Activated CD4-positive, alpha-beta T cell treated with anti-CD3 and anti-CD28 coated beads, Interleukin-2, amount 10 ng/mL, durations not matched to agents 7 days and 5 days (primary cell): Measurements from ENCODE around the gene CDC42. TPM values are rescaled to one million over a fixed set of nuclear protein-coding genes. Genes with fewer than 3 reads are reported as not detected.

Source experiments
- CTCF ChIA-PET: fragments of 350-600 bp; sonication (Branson Sonifier 250); formaldehyde crosslinking; loops from one replicate; lab custom pipeline; 2021; ENCODE audit warnings: antibody characterized with exemption; lab: Charles Lee
- POLR2A ChIA-PET: fragments of 350-600 bp; sonication (Branson Sonifier 250); formaldehyde crosslinking; loops from one replicate; lab custom pipeline; 2021; ENCODE audit warnings: antibody characterized with exemption; lab: Charles Lee
- DNase-seq: peaks from one replicate; pipeline ENCODE4 v3.0.0-alpha.2; 2020
- H3K27ac Mint-ChIP-seq: one replicate; pipeline ENCODE4 v1.8.0; 2021; ENCODE audit warnings: mild to moderate bottlenecking, moderate library complexity, mixed read lengths
- H3K27me3 Mint-ChIP-seq: one replicate; pipeline ENCODE4 v1.8.0; 2021; ENCODE audit warnings: mixed read lengths
- H3K36me3 Mint-ChIP-seq: one replicate; pipeline ENCODE4 v1.8.0; 2021; ENCODE audit warnings: low read depth, mixed read lengths
- H3K4me1 Mint-ChIP-seq: one replicate; pipeline ENCODE4 v1.8.0; 2021; ENCODE audit warnings: mixed read lengths
- H3K4me3 Mint-ChIP-seq: one replicate; pipeline ENCODE4 v1.8.0; 2021; ENCODE audit warnings: mild to moderate bottlenecking, moderate library complexity, mixed read lengths
- H3K9me3 Mint-ChIP-seq: one replicate; pipeline ENCODE4 v1.8.0; 2021; ENCODE audit warnings: mixed read lengths
- total RNA-seq, 2 experiments: library from RNA; stranded (reverse); gene quantifications; one replicate each; pipeline ENCODE4 v1.2.3, GENCODE V29; 2021

The CDC42 gene
- total RNA-seq, 2 experiments from 2014 or later, result 378 to 413 TPM

DNA sequence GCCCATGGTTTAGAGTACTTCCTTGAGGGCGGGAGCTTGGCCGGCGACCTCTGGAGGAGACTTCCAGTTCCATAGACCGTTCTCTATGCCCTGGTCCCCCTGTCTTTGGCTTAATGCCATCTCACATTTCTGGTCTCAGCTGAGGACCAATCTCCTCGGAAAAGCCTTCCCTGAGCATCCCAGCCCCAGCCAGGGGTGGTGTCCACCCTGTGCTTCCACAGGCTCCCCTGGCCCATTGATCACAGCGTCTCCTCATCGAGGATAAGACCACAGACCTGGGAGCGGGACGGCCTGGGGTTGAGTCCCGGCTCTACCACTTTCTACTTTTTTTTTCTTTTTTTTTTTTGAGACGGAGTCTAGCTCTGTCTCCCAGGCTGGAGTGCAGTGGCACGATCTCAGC is 75.9 kb downstream of the CDC42 start:
- Mint-ChIP-seq H3K9me3 (no peaks in the 10 kb centered on the region), H3K4me3 (no peak overlapping the region), H3K36me3 (no peaks in the 10 kb centered on the region), H3K27me3 (no peaks in the 10 kb centered on the region), H3K4me1 (no peaks in the 10 kb centered on the region), H3K27ac (no peak overlapping the region)
- no peak for DNase-seq
- POLR2A ChIA-PET, result no interaction called here
- CTCF ChIA-PET, result no interaction called here

DNA sequence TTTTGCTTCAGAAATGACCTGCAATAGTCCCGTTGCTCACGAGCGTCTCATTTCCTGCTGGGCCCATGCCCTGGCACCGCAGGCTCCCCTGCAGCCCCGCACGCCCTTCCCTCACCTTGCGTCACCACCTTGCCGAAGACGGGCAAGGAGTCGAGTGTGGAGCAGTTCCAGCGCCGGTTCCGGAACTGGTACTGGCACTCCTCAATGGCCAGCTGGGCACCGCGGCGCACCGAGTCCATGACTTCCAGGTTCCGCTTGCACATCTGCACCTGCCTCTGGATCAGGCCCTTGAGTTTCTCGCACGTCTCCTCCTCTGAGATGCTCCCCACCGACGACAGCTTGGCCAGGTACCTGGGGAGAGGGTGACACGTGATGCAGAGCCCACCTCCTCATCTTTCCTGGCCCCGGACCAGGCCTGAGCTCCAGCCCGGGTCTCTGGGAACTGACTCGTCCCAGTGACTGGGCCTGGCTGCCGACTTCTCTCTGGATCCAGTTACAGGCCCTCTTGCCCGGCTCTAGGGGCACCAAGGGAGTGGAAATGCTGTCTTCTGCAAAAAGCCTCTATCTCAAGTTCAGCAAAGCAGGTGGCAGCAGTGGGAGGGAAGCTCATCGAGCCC is 77.1 kb downstream of the CDC42 start:
- ChIA-PET POLR2A (no interaction called here), CTCF (no interaction called here)

DNA sequence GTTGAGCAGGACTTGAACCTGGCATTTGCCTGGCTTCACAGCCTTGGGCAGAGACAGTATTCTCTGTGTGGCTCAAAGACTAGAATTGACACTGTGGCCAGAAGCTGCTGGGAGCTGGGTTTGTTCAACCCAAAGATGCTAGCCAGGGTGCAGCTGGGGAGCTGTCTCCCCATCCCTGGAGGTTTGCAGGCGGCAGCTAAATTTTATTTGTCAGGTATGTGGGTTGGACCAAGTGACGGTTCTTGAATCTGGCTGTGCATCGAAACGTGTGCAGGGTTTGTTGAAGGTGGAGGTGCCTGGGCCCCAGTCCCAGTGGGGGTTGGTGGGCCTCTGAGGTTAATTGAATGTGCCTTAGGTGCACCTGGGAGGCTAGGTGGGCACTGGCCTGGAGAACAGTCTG is 78.6 kb downstream of the CDC42 start:
- Mint-ChIP-seq H3K27ac (no peak overlapping the region), H3K4me3 (no peak overlapping the region), H3K27me3 (no peaks in the 10 kb centered on the region), H3K9me3 (no peaks in the 10 kb centered on the region), H3K36me3 (no peaks in the 10 kb centered on the region), H3K4me1 (no peaks in the 10 kb centered on the region)
- POLR2A ChIA-PET, result no interaction called here
- CTCF ChIA-PET, result interaction anchor here (0.6 to 1.6 kb wide), 2 partner anchors 285 to 558 kb away, joined by 3 to 4 read pairs; no protein-coding TSS in a partner anchor
- DNase-seq, result no peak

More for the DNA sequence above, 77.1 kb downstream of the CDC42 start:
- H3K4me3 Mint-ChIP-seq, result no peak overlapping the region
- H3K27me3 Mint-ChIP-seq, result no peaks in the 10 kb centered on the region
- no peak for DNase-seq
- H3K27ac Mint-ChIP-seq, result no peak overlapping the region
- no peaks in the 10 kb centered on the region for H3K4me1 Mint-ChIP-seq
- no peaks in the 10 kb centered on the region for H3K36me3 Mint-ChIP-seq
- H3K9me3 Mint-ChIP-seq, result no peaks in the 10 kb centered on the region

DNA sequence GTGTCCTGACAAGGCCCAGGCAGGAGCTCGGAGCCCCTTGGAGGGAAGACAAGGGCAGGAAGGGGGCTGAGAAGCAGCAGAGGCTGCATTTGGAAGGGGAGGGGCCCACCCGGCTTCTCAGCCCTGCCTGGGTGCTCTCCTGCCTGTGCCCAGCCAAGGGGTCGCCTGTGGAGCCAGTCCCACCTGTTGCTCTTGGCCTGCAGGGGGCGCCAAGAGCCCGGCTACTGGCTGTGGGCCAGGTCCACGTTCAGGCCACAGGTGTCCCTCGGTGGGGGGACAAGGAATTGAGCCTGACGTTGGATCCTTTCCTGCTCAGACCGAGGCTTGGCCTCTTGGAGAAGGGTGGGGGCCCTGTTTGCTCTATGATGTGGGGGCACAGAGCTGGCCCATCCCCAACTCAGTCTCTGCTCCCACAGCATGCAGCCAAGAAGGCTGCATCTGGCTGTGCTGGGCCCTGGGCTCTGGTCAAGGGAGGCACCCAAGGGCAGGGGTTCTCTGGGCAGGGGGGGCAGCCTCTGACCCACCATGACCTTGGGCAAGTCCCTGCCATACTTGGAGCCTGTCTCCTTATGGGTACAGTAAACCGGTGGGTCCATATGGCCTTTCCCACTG is 79.5 kb downstream of the CDC42 start:
- peak; percentile 60 for DNase-seq
- no peak overlapping the region for H3K4me3 Mint-ChIP-seq
- no peak overlapping the region for H3K27ac Mint-ChIP-seq
- no peaks in the 10 kb centered on the region for H3K27me3 Mint-ChIP-seq
- no peaks in the 10 kb centered on the region for H3K9me3 Mint-ChIP-seq
- H3K36me3 Mint-ChIP-seq, result no peaks in the 10 kb centered on the region
- CTCF ChIA-PET, result interaction anchor here (1.6 kb wide), 1 partner anchor 285 kb away, joined by 4 read pairs; no protein-coding TSS in a partner anchor
- POLR2A ChIA-PET, result no interaction called here
- no peaks in the 10 kb centered on the region for H3K4me1 Mint-ChIP-seq

DNA sequence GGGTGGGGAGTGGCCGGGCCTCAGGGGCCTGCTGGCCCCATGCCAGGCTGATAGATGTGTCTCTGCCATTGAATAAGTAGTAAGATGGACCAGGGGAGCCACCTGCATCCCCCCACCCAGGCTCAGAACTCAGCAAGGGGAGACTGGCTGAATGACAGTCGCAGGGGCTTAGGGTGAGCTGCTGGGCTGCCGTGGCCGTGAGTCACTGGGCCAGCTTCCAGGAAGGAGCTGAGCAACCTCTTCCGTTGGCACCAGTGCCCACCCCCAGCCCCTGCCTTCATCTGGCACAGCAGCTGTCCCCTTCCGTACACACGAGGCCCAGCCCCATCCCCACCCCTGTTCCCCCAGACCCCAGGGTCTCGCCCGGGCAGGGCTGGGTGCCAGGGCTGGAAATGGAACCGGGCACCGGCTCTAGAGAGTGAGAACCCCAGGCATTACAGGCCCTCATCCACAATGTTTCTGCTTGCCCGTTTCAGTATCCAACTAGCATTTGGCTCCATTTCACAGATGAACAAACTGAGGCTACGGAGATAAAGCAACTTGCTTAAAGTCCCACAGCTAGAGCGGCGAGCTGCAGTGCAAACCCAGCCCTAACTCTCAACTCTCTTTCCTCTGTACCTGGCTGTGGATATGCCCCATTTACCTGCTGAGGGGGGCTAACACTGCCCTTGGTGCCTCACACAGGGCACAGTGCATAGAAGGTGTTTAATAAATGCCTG is 80.2 kb downstream of the CDC42 start:
- Mint-ChIP-seq H3K4me1 (no peaks in the 10 kb centered on the region), H3K27ac (no peak overlapping the region), H3K27me3 (no peaks in the 10 kb centered on the region), H3K36me3 (no peaks in the 10 kb centered on the region), H3K9me3 (no peaks in the 10 kb centered on the region), H3K4me3 (no peak overlapping the region)
- ChIA-PET POLR2A (no interaction called here), CTCF (no interaction called here)
- no peak for DNase-seq

DNA sequence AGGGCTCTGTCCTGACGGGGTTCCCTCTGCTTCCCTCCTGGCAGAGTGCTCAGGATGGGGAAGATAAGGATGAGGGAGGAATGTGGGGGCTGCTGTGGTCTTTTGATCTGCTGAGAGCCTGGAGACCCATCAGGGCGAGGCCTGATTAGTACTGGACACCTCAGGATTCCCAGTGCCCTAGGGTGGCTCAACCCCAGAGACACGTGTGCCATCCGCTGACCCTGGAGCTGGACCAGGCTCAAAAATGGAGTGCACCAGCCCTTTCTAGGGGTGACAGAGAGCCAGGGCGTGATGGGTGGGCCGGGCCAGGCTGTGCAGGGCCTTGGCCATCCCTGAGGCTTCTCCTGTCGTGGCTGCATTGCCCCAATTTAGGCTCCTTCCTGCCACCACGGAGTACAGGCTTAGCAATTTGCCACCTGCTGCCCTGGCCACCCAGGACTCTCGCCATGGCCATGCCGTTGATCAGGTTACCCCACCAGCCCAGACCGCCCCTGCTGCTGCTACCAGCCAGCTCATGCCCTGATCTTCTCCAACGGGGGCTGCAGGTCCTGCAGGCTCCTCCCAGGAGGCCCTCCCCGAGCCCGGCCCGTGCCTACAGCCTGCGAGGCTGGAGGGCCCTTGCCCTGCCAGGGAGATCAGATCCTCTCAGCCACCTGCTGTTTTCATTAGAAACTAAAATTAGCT is 80.9 kb downstream of the CDC42 start:
- POLR2A ChIA-PET, result no interaction called here
- CTCF ChIA-PET, result no interaction called here
- no peak for DNase-seq
- peaks cover 3% of the 10 kb centered on the region for H3K27me3 Mint-ChIP-seq
- H3K36me3 Mint-ChIP-seq, result no peaks in the 10 kb centered on the region
- H3K4me3 Mint-ChIP-seq, result no peak overlapping the region
- H3K4me1 Mint-ChIP-seq, result no peaks in the 10 kb centered on the region
- H3K9me3 Mint-ChIP-seq, result no peaks in the 10 kb centered on the region
- H3K27ac Mint-ChIP-seq, result no peak overlapping the region

DNA sequence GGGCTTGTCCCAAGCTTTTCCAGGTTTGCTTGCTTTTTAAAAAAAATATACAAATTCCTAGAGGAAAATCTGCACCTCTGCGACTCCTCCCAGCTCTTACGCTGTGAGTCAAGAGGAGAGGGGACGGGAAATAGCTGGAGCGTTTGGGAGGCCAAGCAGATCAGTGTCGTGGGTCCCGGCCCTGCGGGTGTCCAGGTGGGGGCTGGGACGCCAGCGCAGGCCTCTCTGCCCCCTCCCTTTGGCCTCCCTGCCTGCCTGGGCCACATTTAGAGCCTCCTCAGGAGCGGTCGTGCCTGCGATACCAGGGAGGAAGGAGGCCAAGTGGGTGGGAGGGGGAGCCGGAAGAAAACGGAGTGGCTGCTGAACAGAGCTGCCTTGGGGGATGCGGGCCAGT is 81.4 kb downstream of the CDC42 start:
- POLR2A ChIA-PET, result no interaction called here

DNA sequence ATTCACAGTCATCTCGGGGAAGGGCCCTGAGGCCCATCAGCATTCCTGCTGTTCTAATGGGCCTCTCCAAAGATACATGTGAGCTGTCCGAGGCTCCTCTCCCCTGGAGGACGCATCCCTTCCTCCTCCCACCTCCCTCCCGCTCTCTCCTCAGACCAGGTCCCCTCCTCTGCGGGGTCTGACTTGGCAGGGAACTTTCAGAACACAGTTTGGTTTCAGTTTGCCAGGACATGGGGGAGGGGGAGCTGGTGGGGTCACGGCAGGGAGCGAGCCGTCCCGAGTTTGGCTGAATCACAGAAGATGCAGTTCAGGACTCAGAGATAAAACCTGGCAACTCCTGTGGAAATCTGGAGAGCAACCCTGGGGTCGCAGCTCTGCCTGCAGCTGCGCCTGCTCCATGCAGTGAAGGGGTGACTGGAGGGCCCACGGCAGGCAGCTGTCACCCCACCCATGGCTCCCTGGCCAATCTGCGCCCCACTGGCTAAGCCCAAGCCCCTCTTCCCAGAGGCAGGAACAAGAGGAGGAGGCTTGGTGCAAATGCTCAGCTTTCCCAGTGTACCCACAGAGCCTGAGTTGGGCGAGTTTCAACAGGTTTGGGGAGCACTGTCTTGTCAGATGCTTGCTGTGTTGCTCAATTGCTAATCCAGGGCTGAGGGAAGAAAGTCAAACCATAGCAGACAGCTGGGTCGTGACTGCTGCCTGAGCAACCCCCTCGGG is 84.7 kb downstream of the CDC42 start:
- Mint-ChIP-seq H3K4me3 (no peak overlapping the region), H3K9me3 (no peaks in the 10 kb centered on the region), H3K4me1 (no peaks in the 10 kb centered on the region), H3K27ac (no peak overlapping the region), H3K36me3 (no peaks in the 10 kb centered on the region), H3K27me3 (peaks cover 24% of the 10 kb centered on the region)
- DNase-seq, result no peak
- ChIA-PET POLR2A (no interaction called here), CTCF (interaction anchor here (1.3 kb wide), 1 partner anchor 15 kb away, joined by 3 read pairs; no protein-coding TSS in a partner anchor)

More for the DNA sequence above, 81.4 kb downstream of the CDC42 start:
- CTCF ChIA-PET, result no interaction called here
- DNase-seq, result no peak
- no peak overlapping the region for H3K27ac Mint-ChIP-seq
- no peaks in the 10 kb centered on the region for H3K4me1 Mint-ChIP-seq
- H3K27me3 Mint-ChIP-seq, result peaks cover 4% of the 10 kb centered on the region
- H3K9me3 Mint-ChIP-seq, result no peaks in the 10 kb centered on the region
- no peaks in the 10 kb centered on the region for H3K36me3 Mint-ChIP-seq
- H3K4me3 Mint-ChIP-seq, result no peak overlapping the region

DNA sequence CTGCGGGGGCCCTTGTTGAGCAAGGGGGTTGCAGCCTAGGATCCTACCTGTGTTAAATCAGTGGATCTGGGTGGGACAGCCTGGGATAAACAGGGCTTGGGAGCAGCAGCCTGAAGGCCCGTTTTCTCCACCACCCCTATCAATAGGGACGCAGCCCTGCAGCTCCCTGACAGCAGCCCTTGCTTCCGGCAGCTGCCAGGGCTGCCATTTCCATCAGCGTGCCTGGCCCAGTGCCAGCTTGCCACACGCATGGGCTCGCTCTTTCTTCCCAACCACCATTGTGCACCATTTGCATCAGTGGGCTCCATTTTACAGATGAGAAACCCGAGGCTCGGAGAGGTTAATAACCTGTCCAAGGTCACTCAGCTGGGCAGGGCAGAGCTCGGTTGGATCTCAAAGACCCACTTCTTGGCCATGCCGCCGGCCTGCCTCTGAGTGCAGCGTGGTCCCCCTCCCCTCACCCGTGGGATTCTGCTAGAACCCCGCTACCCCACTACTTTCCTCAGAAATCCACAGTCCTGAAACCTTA is 86.6 kb downstream of the CDC42 start:
- no peaks in the 10 kb centered on the region for H3K9me3 Mint-ChIP-seq
- no peak for DNase-seq
- no peaks in the 10 kb centered on the region for H3K36me3 Mint-ChIP-seq
- CTCF ChIA-PET, result interaction anchor here (0.7 kb wide), 1 partner anchor 298 kb away, joined by 3 read pairs; no protein-coding TSS in a partner anchor
- peaks cover 31% of the 10 kb centered on the region for H3K27me3 Mint-ChIP-seq
- no peak overlapping the region for H3K27ac Mint-ChIP-seq
- POLR2A ChIA-PET, result interaction anchor here (0.5 kb wide), 1 partner anchor 277 kb away, joined by 3 read pairs; no protein-coding TSS in a partner anchor
- no peak overlapping the region for H3K4me3 Mint-ChIP-seq
- peaks cover 6% of the 10 kb centered on the region for H3K4me1 Mint-ChIP-seq

DNA sequence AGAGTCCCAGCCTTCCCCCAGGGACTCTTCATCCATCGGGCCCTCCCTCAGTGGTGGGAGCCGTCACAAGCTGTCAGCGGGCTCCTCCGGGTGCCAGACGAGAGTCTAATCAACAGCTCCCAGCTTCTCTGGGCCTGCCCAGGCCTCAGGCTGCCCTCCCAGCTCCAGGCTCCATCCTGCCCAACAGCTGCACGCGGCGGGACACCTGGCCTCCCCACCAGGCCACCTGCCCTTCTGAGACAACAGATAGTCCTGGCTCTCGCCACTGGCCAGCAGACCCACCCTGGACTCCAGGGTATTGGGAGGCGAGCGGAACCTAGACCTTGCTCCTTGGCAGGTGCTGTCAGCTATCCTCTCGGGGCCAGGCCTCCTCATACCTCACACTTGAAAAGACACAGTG is 87.3 kb downstream of the CDC42 start:
- Mint-ChIP-seq H3K27ac (no peak overlapping the region), H3K4me3 (no peak overlapping the region), H3K27me3 (peaks cover 37% of the 10 kb centered on the region), H3K36me3 (no peaks in the 10 kb centered on the region), H3K9me3 (no peaks in the 10 kb centered on the region), H3K4me1 (peaks cover 6% of the 10 kb centered on the region)
- ChIA-PET POLR2A (no interaction called here), CTCF (interaction anchor here (1.5 kb wide), 1 partner anchor 18 kb away, joined by 4 read pairs; no protein-coding TSS in a partner anchor)
- no peak for DNase-seq
